ENCODE data around the gene GALNT2. TPM values are rescaled to one million over a fixed set of nuclear protein-coding genes. Genes with fewer than 3 reads are reported as not detected.

Gene GALNT2
- total and polyA plus RNA-seq, 2 of the 13 experiments (the other 11 are each of a cell fraction or from before 2014, with no cell fraction given), result 39.3 to 39.6 TPM

GRCh38 chr1:230066466-230067404 is at the start of gene GALNT2 (continued):
- no peak; a peak in 1 of 4 replicates for TF ChIP-seq HMGXB4 (CRISPR knock-in tag; IDR thresholded peaks at IDR 0.05; ENCODE audit: borderline replicate concordance in 1 of 2, low read depth in 1 of 2)
- TF ChIP-seq XBP1 (CRISPR knock-in tag; IDR thresholded peaks at IDR 0.05), result no peak
- TF ChIP-seq RBM39 (IDR thresholded peaks at IDR 0.05; ENCODE audit: low read depth, low read length, poor library complexity, severe bottlenecking), result no peak
- TF ChIP-seq FOXC1 (CRISPR knock-in tag; IDR thresholded peaks at IDR 0.05; ENCODE audit: borderline replicate concordance), result no peak
- TF ChIP-seq STAT6 (CRISPR knock-in tag; IDR thresholded peaks at IDR 0.05; ENCODE audit: borderline replicate concordance), result no peak
- no peak for TF ChIP-seq IRF2 (CRISPR knock-in tag; IDR thresholded peaks at IDR 0.05)
- TF ChIP-seq, protein P1, sequence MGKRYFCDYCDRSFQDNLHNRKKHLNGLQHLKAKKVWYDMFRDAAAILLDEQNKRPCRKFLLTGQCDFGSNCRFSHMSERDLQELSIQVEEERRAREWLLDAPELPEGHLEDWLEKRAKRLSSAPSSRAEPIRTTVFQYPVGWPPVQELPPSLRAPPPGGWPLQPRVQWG (CRISPR knock-in tag; IDR thresholded peaks at IDR 0.05; ENCODE audit: borderline replicate concordance, low read depth), result no peak
- TF ChIP-seq ATF6 (CRISPR knock-in tag; conservative IDR thresholded peaks at IDR 0.05), result no peak
- no peak for TF ChIP-seq ZSCAN9 (CRISPR knock-in tag; IDR thresholded peaks at IDR 0.05; ENCODE audit: borderline replicate concordance)
- TF ChIP-seq, protein P2, sequence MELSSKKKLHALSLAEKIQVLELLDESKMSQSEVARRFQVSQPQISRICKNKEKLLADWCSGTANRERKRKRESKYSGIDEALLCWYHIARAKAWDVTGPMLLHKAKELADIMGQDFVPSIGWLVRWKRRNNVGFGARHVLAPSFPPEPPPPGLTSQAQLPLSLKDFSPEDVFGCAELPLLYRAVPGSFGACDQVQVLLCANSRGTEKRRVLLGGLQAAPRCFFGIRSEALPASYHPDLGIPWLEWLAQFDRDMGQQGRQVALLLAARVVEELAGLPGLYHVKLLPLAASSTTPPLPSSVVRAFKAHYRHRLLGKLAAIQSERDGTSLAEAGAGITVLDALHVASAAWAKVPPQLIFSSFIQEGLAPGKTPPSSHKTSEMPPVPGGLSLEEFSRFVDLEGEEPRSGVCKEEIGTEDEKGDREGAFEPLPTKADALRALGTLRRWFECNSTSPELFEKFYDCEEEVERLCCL (CRISPR knock-in tag; IDR thresholded peaks at IDR 0.05; ENCODE audit: borderline replicate concordance), result no peak
- TF ChIP-seq ZNF510 (CRISPR knock-in tag; IDR thresholded peaks at IDR 0.05; ENCODE audit: low read depth), result no peak
- TF ChIP-seq ZNF280D (CRISPR knock-in tag; IDR thresholded peaks at IDR 0.05), result no peak
- peak; percentile 36; the same call in 1 of the 2 replicates for TF ChIP-seq KDM5B (CRISPR knock-in tag; IDR thresholded peaks at IDR 0.05; ENCODE audit: borderline replicate concordance)
- TF ChIP-seq ZNF335 (CRISPR knock-in tag; IDR thresholded peaks at IDR 0.05), result no peak
- no peak for TF ChIP-seq JUN (CRISPR knock-in tag; IDR thresholded peaks at IDR 0.05)

Data from HepG2 (cell line).